SK-N-SH (cell line): ENCODE measurements around the gene MAP4K1.

ENCODE experiments used
- CTCF ChIP-seq: fragments of 200-600 bp; sonication (generic); IDR thresholded peaks from 2 replicates; pipeline ENCODE4 v1.6.1; 2017; ENCODE audit warnings: antibody characterized with exemption, mild to moderate bottlenecking, moderate library complexity
- GABPA ChIP-seq: IDR thresholded peaks from 2 replicates; pipeline ENCODE4 v1.4.0; 2012; ENCODE audit warnings: low read depth, mild to moderate bottlenecking
- NFIC ChIP-seq: IDR thresholded peaks from 2 replicates; pipeline ENCODE4 v1.4.0; 2012; ENCODE audit warnings: borderline replicate concordance

GRCh38 chr19:38665950-38666662 is 48.4 kb upstream of the MAP4K1 start:
- no peak for TF ChIP-seq GABPA
- TF ChIP-seq CTCF, result no peak
- TF ChIP-seq NFIC, result no peak
